Midbrain (tissue), 1 donor: ENCODE results near the gene TSPO.
A peak's percentile ranks its signal among the peaks of the same experiment; 100 is the strongest.
"Not testable (repeated sequence)": the region's sequence is repeated elsewhere in the genome, so short reads cannot be mapped to it uniquely, and the experiment has no call there.

Experiments used
- DNase-seq: peaks from one replicate; lab custom pipeline; 2025; lab: John Stamatoyannopoulos, UW

TSPO gene

DNA sequence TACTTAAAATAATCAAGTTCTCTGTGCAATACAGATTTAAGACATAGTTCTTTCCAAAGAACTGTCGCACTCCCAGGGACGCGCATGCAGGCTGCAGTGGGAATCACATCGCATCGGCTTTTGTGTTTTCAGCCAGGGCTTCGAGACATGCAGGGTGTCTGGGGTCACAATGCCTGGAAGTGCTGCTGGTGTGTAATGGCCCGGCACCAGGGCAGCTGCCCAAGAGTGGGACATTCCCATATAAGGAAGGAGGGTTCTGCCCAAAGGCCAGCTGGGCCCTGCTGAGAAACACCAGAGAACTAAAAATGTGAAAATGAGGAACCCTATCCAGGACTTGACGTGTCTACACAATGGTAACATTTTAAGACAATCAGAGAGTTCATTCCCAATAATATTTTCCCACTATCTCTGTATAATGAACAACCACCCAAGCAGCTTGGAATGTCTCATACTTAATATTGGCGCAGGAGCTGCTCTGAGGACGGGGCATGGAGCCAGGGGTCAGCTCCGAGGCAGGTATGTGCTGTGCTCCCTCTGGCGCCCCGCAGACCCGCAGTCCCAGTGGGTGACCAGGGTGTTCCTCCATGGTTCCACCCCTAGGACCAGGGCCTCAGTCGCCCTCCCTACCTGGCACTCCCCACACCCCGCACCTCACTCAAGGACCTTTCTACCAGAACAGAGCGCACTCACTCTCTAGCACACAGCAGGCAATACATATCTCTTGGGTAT, 19.4 kb upstream of the TSPO start:
- DNase-seq, result no peak

DNA sequence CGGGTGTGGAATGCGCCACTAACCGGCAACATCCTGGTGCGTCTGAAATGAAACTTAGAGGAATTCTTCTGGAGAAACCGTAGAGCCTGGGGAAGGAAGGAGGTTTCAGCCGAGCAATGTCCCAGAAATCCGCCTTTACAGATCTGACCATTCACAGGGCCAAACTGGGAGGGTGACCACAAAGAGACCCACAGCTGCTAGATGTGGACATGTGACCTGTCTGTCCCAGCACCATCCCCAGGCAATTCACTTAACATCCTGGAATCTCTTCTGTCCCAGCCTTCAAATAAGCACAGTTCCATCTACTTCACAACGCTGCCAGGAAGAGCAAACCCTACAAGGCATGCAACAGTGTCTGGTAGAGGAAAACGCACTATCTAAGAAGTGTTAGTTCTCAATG, 18.0 kb upstream of the TSPO start:
- DNase-seq, result no peak

DNA sequence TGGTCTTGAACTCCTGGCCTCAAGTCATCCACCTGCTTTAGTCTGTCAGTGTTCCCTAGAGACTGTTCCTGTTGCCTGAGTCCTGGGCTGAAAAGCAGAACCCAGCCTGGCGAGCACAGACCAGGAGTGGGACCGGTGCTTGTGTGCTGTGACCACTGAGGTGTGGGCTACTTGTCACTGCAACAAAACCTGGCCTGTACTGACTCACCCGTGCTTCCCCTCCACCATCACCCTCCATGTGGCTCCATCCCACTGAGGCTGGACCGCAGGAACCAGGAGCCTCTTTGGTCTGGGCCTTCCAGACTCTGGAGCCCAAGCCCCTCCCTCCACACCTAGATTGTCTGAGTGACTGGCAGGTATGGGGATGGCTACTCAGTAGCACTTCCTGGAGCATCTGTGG, 16.8 kb upstream of the TSPO start:
- DNase-seq, result no peak

DNA sequence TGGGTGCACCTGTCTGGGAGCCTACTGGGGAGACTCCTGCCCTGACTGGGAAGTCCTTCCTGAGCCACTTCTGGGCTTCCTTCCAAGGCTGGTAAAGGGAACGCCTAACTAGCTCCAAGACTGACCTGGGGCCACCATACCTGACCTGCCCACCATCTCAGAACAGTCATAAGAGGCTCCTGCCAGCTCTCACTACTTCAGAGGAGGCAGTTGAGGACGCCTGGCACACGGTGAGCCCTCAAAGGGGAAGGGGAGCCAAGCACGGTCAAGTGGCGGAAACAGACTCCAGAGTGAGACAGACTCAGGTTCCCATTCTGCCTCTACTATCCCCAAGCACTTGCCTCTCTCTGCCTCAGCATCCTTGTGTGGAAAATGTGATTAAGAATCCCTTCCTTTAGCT, 15.8 kb upstream of the TSPO start:
- DNase-seq, result no peak

DNA sequence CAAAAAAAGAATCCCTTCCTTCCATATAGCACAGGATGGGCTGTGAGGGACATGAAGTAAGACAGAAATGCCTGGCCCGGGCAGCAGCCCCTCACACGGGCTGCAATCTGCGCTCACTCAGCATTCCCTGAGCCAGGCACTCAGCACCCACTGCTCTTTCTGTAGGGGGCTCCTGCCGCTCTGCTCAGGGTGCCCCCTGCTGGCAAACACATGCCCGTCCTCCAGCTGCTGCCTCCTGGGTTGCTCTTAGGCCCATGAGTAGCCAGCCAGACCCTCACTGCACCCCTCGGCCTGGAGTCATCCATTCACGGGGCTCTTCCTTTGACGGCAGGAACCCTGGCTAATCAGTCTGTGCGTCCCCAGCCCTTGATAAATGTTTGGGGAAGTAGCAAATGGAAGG, 15.1 kb upstream of the TSPO start:
- DNase-seq, result no peak

DNA sequence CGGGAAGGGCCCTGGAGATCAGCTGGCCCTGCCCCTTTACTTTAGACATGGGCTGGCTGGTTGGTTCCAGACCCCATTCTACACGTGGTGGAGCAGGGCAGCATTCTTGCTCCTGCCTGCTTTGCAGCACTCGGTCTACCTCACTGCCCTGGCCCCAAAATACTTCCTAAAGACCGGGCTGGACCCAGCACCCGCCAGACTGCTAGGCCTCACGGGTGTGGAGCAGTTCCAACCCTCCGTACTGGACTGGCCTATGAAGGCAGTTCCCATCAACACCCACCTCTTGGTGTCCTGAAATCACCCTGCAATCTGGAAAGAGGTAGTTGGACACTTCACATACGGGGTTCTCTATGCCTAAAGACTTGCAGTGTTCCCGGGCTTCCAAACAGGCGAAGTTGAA, 14.6 kb upstream of the TSPO start:
- DNase-seq, result no peak

DNA sequence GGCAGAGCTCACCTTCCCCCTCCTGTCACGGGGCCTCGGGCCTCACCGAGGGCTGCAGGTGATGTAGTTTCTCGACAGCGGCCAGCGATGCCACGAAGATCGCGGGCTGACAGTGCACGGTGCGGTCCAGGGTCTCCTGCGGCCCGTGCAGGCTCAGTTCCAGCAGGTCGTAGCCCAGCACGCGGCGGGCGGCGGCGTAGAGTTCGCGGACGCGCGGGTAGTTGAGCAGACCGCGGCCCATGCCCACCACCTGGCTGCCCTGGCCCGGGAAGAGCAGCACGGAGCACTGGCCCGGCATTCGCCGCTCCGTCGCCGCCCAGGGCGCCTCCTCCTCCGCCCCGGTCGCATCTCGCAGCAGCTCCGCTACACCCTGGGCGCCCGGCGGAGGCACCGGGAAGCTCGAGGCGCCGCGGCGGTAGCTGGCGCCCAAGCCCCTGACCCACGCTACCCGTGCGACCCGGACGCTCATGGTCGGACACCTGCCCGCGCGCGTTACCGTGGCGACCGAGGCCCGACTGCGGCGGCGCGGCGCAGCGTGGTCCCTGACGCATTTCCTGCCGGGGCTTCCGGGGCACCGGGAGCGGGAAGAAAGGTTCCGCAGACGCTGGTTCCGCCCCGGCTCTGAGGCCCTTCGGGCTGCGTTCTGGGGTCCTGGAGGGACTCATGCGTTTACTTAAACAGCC, 8.3 kb upstream of the TSPO start, which contains the start of gene MCAT:
Gene MCAT, minus strand, starts transcription at position 519 of the 683 bp plus-strand sequence. Its CDS starts 50 bp downstream, at position 469.
- DNase-seq, result peak; percentile 86

DNA sequence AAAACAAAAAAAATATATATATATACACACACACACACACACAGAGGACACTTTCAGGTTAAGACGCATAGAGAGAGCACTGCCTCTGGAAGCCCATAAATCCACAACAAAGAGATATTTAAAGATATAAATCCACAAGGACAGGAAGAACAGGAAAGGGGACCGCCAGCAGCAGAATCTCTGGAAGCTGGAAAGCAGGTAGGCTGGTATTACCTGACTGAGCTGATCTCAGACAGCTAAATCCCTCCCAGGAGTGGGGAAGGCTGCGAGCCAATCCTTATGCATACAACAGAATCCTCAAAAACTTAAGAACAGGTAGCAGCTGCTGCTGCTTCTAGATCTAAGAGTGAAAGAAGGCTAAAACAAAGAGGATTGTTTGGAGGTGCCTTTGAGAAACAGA, 6.4 kb upstream of the TSPO start:
- DNase-seq, result no peak

DNA sequence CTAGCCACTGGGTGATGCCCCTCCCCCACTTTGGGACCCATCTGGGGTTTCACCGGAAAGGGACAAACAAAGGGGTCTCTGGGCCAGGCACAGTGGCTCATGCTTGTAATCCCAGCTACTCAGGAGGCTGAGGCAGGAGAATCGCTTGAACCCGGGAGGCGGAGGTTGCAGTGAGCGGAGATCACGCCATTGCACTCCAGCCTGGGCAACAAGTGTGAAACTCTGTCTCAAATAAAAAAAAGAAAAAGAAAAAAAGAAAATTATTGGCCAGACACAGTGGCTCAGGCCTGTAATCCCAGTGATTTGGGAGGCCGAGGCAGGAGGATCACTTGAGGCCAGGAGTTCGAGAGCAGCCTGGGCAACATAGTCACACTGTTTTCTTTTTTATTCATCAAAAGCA, 6.0 kb upstream of the TSPO start:
- DNase-seq, result not testable (repeated sequence)

DNA sequence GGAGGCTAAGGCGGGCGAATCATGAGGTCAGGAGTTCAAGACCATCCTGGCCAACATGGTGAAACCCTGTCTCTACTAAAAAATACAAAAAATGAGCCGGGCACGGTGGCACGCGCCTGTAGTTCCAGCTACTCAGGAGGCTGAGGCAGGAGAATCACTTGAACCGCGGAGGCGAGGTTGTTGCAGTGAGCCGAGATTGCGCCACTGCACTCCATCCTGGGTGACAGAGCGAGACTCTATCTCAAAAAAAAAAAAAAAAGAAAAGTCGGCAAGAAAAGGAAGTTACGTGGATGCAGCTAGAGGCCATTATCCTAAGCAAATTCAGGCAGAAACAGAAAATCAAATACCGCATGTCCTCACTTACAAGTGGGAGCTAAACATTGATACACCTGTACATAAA, 5.0 kb upstream of the TSPO start:
- DNase-seq, result not testable (repeated sequence)

DNA sequence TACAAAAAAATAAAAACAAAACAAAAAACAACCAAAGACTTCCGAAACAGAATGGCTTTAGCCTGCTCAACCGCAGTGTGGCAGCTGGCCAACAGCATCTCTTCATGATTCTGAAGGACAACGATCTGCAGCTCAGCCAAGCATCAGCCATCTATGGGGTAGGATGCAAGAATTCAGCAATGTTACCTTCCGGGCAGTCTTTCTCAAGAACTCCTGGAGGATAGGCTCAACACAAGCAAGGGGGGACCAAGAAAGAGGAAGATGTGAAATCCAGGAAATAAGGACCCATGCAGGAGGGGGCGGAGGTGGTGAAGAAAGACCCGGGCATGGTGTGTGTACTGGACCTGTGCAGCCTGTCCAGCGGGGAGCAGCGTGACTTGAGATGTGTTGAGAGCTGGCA, 3.5 kb upstream of the TSPO start:
- no peak for DNase-seq

DNA sequence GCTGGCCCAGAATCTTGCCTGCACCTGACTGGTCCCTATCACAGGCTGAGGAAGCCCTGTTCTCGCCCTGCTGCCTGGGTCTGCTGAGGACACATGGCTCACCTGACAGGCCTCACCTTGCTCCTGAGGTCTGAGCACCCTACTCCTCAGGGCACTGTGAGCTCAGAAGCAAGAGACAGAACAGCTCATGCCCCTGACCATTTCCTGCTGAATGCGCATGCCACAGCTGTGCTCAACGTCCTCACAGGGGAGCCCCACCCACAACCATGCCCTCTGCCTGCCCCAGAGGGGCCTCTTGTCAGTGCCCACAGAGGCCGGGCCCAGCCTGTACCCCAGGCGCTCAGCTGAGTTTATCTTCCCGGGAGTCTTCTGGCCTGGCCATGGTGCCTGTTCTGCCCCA, 2.8 kb upstream of the TSPO start:
- DNase-seq, result no peak

DNA sequence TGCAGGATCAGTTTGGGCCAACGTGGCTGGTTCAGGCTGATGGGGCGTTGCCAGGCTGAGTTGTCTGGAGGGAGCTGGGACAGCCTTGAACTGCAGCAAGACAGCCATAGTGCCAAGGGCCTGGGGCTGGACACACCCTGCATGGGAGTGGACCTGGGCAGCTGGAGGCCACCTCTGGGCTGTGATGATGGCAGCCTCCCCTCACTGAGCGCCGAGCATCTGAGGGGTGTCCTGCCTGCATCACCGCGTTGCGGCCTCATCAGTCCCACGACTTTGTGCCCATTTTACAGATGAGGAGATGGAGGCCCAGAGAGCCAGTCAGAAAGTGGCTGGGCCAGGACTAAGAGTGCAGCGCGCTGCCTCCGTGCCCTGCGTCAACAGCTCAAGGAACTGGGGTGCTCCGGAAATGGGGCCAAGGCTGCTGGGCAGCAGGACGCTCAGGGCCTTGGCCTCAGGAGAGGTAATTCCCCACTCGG, 590 bp upstream of the TSPO start:
- no peak for DNase-seq

DNA sequence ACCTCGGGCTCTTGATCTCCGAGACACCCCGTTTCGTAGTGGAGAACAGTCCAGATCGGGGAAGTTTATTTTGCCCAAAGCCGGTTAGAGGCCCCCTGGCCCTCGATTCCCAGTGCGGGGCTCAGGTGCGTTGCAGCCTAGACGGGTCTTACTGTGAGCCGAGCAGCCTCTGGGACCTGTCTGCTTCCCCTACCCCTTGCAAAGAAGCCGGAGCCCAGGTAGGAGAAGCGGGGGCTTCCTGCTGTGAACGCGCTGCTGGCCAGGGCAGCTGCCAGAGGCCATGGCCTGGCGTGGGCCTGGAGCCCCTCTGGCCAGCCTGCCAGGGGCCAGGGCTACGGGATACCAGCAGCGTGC, 621 bp downstream of the TSPO start:
- no peak for DNase-seq

DNA sequence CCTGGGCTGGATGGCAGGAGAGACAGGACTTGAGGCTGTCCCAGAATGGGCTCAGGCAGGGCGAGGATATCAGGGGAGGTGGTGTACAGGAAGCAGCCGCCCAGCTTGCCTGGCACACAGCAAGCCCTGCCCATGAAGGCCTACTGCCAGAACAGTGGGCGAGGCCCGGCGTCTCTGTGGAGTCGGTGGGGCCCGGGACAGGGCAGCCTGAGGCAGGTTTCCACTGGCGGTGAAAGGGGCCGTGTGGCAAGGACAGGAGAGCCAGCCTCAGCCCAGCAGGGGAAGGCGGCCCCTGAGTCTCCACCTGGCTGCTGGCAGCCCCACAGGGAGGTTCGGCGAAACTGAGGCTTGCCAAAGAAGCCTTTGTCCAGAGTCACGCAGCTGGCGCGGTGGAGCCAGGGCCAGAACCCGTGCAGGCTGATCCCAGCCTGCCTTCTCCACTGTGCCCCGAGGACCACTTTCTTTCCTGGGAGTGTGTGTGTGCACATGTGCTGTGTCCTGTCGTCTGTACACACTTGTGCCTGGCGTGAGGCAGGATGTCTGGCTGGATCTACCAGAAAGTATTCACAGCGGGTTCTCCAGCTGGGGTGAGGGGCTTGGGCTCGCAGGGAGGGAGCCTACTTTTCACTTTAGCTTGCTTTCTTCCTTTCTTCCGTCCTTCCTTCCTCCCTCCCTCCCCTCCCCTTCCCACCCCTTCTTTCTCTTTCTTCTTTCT, 1.2 kb downstream of the TSPO start:
- peak; percentile 13 for DNase-seq

DNA sequence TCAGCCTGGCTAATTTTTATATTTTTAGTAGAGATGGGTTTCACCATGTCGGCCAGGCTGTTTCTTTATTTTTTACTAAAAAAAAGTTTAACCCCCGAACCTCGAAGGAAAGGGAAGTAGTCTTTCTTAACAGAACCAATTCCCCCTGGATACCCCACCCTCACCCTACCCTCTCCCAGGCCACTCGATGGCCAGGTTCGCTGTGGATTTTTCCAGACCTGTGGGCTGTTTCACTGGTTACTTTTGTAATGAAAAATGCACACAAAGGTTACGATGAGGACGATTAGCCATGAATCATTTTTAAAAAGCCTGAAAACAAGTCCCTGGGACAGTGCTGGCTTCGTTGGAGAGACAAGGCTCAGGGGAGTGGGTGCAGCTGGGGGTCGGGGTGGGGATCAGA, 2.5 kb downstream of the TSPO start:
- no peak for DNase-seq

DNA sequence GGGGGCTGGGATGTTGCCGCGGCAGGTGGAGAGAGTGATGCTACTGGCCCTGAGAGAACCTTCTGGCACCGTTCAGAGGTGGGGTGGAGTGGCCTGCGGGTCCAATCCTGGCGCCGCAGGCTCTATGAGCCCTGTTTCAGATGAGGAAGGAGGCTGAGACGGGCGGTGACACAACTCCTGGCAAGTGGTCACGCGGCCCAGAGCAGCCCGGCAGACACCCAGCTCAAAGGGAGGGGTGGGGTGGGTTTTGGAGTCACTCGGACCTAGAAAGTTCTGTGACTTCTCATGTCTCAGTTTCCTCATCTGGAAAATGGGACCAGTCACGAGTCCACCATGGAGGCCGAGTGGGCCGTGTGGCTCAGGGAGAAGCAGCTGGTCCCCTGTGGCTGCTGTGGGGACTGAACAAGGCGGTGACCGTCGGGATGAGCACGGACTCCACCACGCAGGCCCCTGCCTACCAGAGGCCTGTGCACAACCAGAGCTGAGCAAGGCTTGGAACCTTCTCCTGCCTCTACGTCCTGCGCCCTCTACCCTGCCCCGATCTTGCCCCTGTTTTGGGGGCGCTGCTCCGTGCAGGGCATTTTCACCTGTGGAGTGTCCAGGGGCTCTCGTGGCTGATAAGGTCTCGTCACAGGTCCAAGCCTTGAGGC, 3.7 kb downstream of the TSPO start:
- no peak for DNase-seq

DNA sequence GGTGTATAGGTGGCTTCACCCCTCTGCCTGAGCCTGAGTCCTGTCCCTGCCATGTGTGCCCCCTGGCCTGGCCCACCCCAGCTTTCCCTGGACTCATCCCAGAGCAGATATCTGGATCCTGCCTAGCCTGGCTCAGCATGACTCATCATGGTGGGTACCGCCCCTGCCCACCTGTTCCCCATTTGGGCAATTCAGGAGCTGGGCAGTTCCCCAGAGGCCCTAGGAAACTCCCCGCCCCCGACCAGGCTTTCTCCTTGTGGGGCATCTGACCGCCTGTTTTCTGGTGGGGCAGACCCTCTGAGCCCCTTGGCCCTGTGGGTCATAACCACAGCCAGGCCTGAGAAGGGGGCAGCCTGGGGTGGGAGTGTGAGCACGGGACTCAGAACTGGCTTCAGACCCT, 4.4 kb downstream of the TSPO start:
- no peak for DNase-seq

DNA sequence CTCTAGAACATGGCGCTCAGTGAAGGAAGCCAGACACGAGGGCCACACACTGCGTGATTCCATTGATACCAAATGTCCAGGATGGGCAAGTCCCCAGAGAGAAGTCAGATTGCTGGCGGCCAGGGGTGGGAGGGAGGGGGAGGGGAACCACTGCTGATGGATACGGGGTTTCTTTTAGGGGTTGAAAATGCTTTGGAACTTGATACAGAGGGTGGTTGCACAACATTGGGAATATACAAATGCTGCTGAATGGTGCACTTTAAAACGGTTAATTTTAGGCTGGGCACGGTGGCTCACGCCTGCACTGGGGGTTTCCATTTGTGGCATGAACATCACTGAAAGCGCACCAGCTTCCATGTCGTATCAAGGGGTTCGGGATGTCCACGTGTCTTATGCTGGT, 5.1 kb downstream of the TSPO start:
- DNase-seq, result no peak

DNA sequence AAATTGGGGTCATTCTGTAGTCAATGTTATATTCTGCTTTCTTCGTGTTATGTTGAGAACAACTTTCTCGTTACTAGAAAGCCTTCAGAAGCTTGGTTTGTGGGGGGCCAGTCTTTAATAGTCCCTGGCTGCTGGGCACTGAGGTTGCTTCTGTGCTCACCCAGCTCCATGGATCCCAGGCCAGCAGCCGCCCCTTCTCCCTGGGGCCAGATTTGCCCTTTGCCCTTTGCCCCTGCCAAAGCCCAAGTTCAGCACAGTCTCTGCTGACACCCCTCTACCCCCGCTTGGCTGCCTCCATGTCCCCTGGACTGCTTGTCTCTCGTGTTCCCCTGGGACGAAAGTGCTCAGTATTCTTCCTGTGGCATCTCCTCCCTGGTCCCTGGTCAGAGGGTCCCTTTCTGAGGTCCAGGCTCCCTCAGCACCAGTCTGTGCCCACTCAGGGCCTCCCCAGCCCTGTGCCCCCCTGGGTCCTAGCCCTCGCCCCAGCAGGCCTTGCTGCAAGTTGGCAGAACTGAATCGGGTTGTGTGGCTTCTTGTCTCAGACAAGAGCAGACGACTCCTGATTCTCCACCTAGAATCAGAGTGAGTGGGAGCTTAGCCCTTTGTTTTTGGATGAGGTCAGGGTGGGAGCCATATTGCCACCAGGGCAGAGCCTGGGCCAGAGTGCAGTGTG, 6.7 kb downstream of the TSPO start:
- no peak for DNase-seq

DNA sequence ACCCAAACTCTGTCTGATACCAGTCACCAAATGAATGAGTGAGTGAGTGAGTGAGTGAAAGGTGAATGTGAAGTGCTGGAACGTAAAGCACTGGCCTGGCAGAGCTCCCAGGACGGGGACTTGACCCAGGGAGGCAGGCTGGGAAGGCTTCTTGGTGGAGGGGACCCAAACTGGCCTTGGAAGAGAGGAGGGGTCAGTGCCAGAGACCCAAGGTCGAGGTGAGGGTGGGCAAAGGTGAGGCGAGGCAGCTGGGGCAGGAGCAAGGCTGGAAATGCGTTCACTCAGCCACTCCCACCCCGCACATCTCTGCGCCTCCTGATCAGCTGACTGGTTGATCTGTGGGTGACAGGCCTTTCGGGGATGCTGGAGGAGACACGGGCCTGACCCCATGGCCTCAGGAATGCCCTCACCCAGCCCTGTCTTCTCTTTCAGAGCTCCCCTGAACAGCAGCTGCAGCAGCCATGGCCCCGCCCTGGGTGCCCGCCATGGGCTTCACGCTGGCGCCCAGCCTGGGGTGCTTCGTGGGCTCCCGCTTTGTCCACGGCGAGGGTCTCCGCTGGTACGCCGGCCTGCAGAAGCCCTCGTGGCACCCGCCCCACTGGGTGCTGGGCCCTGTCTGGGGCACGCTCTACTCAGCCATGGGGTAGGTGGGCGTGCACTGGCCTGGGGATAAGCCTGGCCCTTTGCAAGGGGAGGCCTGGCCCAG, 7.6 kb downstream of the TSPO start:
- no peak for DNase-seq
